GM12891 (cell line): ENCODE measurements around the gene SH3BGRL2.

Experiments
- POLR2A ChIP-seq: IDR thresholded peaks from 2 replicates; pipeline ENCODE4 v1.6.1; 2011; ENCODE audit warnings: low read depth, low read length, control low read depth
- POLR2AphosphoS5 ChIP-seq: IDR thresholded peaks from 2 replicates; pipeline ENCODE4 v1.6.1; 2011; ENCODE audit warnings: low read depth, low read length, control low read depth
- POU2F2 ChIP-seq: IDR thresholded peaks from 2 replicates; pipeline ENCODE4 v1.6.1; 2011; ENCODE audit warnings: low read depth, mild to moderate bottlenecking, control low read depth, low read length, moderate library complexity
- SPI1 ChIP-seq: IDR thresholded peaks from 2 replicates; pipeline ENCODE4 v1.6.1; 2011; ENCODE audit warnings: low read depth, low read length, control low read depth
- TAF1 ChIP-seq: IDR thresholded peaks from 2 replicates; pipeline ENCODE4 v1.6.1; 2011; ENCODE audit warnings: low read depth, low read length, control low read depth

GRCh38 chr6:79649016-79649415 lies 17.9 kb downstream of the SH3BGRL2 start:
- no peak for TF ChIP-seq POLR2A
- no peak for TF ChIP-seq TAF1
- no peak for TF ChIP-seq SPI1
- no peak for TF ChIP-seq POLR2AphosphoS5
- TF ChIP-seq POU2F2 = no peak
